Esophagus (tissue), 2 donors: ENCODE measurements around the gene MESP1. TPM values are rescaled to one million over a fixed set of nuclear protein-coding genes. Genes with fewer than 3 reads are reported as not detected.

Source experiments
- H3K27ac ChIP-seq, 2 donors: one replicate each; pipeline ENCODE4 v1.5.1; 2013; ENCODE audit warnings: low read depth in 2 of 2, mild to moderate bottlenecking in 2 of 2, inconsistent platforms in 1 of 2, low read length in 1 of 2, moderate library complexity in 1 of 2
- H3K27me3 ChIP-seq, 2 donors: one replicate each; pipeline ENCODE4 v1.6.1; 2013; ENCODE audit warnings: low read length in 2 of 2, control low read depth in 1 of 2, mild to moderate bottlenecking in 1 of 2; ENCODE audit not compliant: insufficient read depth in 2 of 2, control insufficient read depth in 1 of 2
- H3K36me3 ChIP-seq, 2 donors: one replicate each; pipeline ENCODE4 v1.6.1; 2013; ENCODE audit warnings: low read length in 1 of 2; ENCODE audit not compliant: control insufficient read depth in 2 of 2, insufficient read depth in 2 of 2
- H3K4me1 ChIP-seq, 2 donors: one replicate each; pipeline ENCODE4 v1.6.1; 2013; ENCODE audit warnings: low read length in 1 of 2; ENCODE audit not compliant: control insufficient read depth in 2 of 2, insufficient read depth in 2 of 2
- H3K4me3 ChIP-seq, 2 donors: one replicate each; pipeline ENCODE4 v1.5.1; 2013; ENCODE audit warnings: low read length in 2 of 2, mild to moderate bottlenecking in 2 of 2, low read depth in 1 of 2, moderate library complexity in 1 of 2
- H3K9me3 ChIP-seq, 2 donors: one replicate each; pipeline ENCODE4 v1.6.1; 2013; ENCODE audit warnings: mild to moderate bottlenecking in 2 of 2, low read depth in 1 of 2, low read length in 1 of 2, moderate library complexity in 1 of 2; ENCODE audit not compliant: control insufficient read depth in 2 of 2, insufficient read depth in 1 of 2
- WGBS, 2 donors: extraction: QIAGEN DNeasy Blood & Tissue Kit; methylation state at CpG; one replicate each; pipeline ENCODE4 v1.1.7; 2013; 5-methylcytosine and 5-hydroxymethylcytosine counted together
- polyA plus RNA-seq, 2 donors: library from polyadenylated mRNA; stranded (reverse); fragments of 200-250 nt; gene quantifications; one replicate each; pipeline ENCODE4 v1.2.3, GENCODE V29; 2013
- donor health status: healthy with polysubstance abuse.
- donor health status: Bipolar disorder and iron deficiency.

The MESP1 gene
- polyA plus RNA-seq, 2 donors: 0.08 to 0.35 TPM

DNA sequence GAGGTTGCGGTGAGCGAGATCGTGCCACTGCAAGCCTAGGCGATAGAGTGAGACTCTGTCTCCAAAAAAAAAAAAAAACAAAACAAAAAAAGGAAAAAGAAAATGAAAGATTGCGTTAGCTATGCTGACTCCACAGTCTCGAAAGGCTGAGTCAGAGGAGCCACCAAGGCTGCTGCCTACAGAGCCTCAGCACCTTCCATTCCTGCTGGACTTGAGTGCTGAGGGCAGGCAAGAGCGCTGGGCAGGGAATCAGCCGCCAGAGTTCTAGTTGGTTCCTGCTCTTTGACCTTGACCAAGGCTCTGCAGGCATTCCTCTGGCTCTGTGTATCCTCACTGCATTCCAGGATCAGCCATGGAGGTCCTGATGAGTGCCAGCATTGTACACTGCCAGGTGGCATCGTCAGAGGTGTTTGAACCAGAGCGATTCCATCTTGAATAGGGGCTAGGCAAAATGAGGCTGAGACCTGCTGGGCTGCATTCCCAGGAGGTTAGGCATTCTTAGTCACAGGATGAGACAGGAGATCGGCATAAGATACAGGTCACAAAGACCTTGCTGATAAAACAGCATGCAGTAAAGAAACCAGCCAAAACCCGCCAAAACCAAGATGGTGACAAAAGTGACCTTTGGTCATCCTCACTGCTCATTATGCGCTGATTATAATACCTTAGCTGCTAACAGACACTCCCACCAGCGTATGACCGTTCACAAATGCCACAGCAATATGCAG is 31.0 kb upstream of the MESP1 start:
- H3K9me3 ChIP-seq: no peaks in the 10 kb centered on the region
- WGBS, 2 donors: 54 to 64% methylated on average over 15 of the region's 15 CpGs
- H3K4me1 ChIP-seq: peaks cover 0 to 18% of the 10 kb centered on the region in 2 donors
- no peaks in the 10 kb centered on the region for H3K36me3 ChIP-seq
- no peaks in the 10 kb centered on the region for H3K27me3 ChIP-seq
- H3K4me3 ChIP-seq: no peak overlapping the region
- peak overlapping the region; percentile 87 to 92 for H3K27ac ChIP-seq

DNA sequence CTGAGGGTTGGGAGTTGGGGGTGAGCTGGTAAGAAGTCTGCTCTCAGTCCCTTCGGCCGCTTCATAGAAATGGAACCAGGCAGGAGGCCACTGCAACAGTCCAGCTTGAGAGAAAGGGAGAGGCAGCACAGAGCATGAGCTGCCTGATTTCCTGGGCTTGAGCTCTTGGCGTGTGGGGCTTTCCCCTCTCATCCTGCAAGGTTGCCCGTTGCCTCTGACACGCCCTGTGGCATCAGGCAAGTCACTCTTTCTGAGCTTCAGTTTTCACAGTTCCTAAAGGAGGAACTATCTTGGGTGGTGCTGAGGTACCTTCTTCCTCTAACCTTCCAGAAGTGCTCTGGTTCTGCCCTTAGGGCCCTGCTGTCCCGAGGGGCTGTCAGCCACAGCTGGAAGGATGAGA is 30.0 kb upstream of the MESP1 start:
- Histone ChIP-seq H3K4me3 (no peak overlapping the region), H3K4me1 (peaks cover 0 to 24% of the 10 kb centered on the region in 2 donors), H3K9me3 (no peaks in the 10 kb centered on the region), H3K27me3 (no peaks in the 10 kb centered on the region), H3K27ac (peak overlapping the region; percentile 87 to 92), H3K36me3 (no peaks in the 10 kb centered on the region)
- WGBS, 2 donors: 55 to 67% methylated on average over 6 of the region's 6 CpGs

GRCh38 chr15:89780601-89781000 is 29.6 kb upstream of the MESP1 start:
- H3K4me1 ChIP-seq: peaks cover 0 to 25% of the 10 kb centered on the region in 2 donors
- H3K36me3 ChIP-seq: no peaks in the 10 kb centered on the region
- no peaks in the 10 kb centered on the region for H3K27me3 ChIP-seq
- WGBS, 2 donors: 60 to 62% methylated on average over 6 of the region's 6 CpGs
- H3K27ac ChIP-seq: peak overlapping the region in 1 of 2 donors; percentile 92
- H3K4me3 ChIP-seq: no peak overlapping the region
- no peaks in the 10 kb centered on the region for H3K9me3 ChIP-seq

DNA sequence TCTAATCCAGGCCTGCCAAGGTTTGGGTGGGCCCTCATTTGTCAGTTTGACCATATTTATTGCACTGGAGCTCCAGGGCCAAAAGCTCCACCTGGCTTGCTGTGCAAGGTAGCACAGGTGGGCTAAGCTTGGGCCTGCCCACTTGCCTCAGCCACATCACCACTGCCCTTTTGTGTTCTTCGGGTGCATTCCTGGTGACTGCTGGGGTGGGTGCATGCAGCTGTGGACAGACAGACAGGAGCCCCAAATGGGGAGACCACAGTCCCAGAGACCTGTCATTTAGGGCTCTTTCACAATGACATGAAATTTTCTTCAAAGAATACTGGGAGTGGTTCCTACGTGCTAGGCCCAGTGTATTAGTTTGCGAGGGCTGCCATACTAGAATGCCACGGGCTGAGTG is 27.8 kb upstream of the MESP1 start:
- Histone ChIP-seq H3K9me3 (no peaks in the 10 kb centered on the region), H3K36me3 (no peaks in the 10 kb centered on the region), H3K4me1 (peaks cover 0 to 25% of the 10 kb centered on the region in 2 donors), H3K4me3 (no peak overlapping the region), H3K27ac (peak overlapping the region; percentile 36 to 67), H3K27me3 (no peaks in the 10 kb centered on the region)
- 53 to 71% methylated on average over 4 of the region's 4 CpGs for WGBS, 2 donors

DNA sequence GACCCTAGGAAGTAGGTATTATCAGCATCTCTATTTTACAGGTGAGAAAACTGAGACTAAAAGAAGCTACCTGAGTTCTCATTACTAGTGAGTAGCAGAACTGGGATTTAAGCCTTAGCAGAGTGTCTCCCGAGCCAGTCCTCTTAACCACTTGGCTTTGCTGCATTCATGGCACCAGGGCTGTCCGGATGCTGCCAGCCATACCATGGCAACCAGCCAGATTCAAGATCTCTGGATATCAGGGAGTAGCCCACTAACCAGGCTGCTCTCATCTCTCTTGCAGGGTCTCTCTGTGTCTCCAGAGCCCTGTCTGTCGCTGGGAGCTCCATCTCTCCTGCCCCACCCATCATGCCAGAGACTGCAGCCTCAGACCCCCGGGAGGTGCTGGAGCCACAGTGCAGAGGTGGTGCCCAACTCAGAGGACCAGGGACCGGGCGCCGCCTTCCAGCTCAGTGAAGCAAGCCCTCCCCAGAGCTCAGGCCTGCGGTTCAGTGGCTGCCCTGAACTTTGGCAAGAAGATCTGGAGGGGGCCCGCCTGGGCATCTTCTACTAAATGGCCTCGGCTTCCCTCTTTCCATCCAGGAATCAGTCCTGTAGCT is 26.8 kb upstream of the MESP1 start:
- no peaks in the 10 kb centered on the region for H3K36me3 ChIP-seq
- 78 to 82% methylated on average over 10 of the region's 10 CpGs for WGBS, 2 donors
- no peaks in the 10 kb centered on the region for H3K9me3 ChIP-seq
- no peaks in the 10 kb centered on the region for H3K27me3 ChIP-seq
- H3K4me3 ChIP-seq: no peak overlapping the region
- peaks cover 0 to 25% of the 10 kb centered on the region in 2 donors for H3K4me1 ChIP-seq
- no peak overlapping the region for H3K27ac ChIP-seq

GRCh38 chr15:89777073-89777751 is 26.2 kb upstream of the MESP1 start:
- no peaks in the 10 kb centered on the region for H3K9me3 ChIP-seq
- no peaks in the 10 kb centered on the region for H3K36me3 ChIP-seq
- WGBS, 2 donors: 67 to 74% methylated on average over 25 of the region's 25 CpGs
- H3K27ac ChIP-seq: no peak overlapping the region
- H3K27me3 ChIP-seq: no peaks in the 10 kb centered on the region
- peaks cover 0 to 25% of the 10 kb centered on the region in 2 donors for H3K4me1 ChIP-seq
- H3K4me3 ChIP-seq: no peak overlapping the region

- Histone ChIP-seq H3K27me3 (no peaks in the 10 kb centered on the region), H3K9me3 (no peaks in the 10 kb centered on the region), H3K36me3 (no peaks in the 10 kb centered on the region), H3K4me1 (peaks cover 0 to 23% of the 10 kb centered on the region in 2 donors), H3K4me3 (peak within 1 kb of the TSS; percentile 7 to 47), H3K27ac (peak within 1 kb of the TSS in 1 of 2 donors; percentile 1)
- 9 to 12% methylated on average over 66 to 82 of the region's 82 CpGs for WGBS, 2 donors
Measured at GRCh38 chr15:89776274-89777072, 25.4 kb upstream of the MESP1 start, which contains the start of gene MESP2. Gene MESP2 (plus strand): TSS chr15:89776332. CDS start chr15:89776358, 26 bp downstream.

- H3K27me3 ChIP-seq: no peaks in the 10 kb centered on the region
- WGBS, 2 donors: 75 to 78% methylated on average over 14 of the region's 14 CpGs
- H3K9me3 ChIP-seq: no peaks in the 10 kb centered on the region
- H3K36me3 ChIP-seq: no peaks in the 10 kb centered on the region
- no peak overlapping the region for H3K4me3 ChIP-seq
- no peak overlapping the region for H3K27ac ChIP-seq
- H3K4me1 ChIP-seq: peaks cover 0 to 21% of the 10 kb centered on the region in 2 donors
Measured at GRCh38 chr15:89775815-89776214, 24.8 kb upstream of the MESP1 start.

DNA sequence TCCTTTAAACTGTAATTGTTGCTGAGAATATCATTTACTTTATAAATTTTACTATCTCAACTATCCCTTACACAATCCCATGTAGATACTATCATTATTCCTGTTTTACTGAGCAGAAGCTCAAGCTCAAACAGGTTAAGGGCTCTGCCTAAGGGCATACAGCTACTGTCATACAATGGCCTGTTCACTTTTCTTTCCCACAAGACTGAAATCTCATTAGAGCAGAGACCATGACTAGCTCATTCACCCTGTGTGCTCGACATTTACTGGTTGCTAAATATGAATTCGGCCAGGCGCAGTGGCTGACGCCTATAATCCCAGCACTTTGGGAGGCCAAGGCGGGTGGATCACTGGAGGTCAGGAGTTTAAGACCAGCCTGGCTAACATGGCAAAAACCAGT is 23.4 kb upstream of the MESP1 start:
- no peaks in the 10 kb centered on the region for H3K9me3 ChIP-seq
- 57 to 71% methylated on average over 5 of the region's 5 CpGs for WGBS, 2 donors
- peaks cover 0 to 16% of the 10 kb centered on the region in 2 donors for H3K4me1 ChIP-seq
- H3K27ac ChIP-seq: peak overlapping the region in 1 of 2 donors; percentile 45
- H3K27me3 ChIP-seq: no peaks in the 10 kb centered on the region
- H3K36me3 ChIP-seq: no peaks in the 10 kb centered on the region
- H3K4me3 ChIP-seq: no peak overlapping the region
